GM23338 (cell line): ENCODE data around the gene TPO.

Source experiments
- EZH2 ChIP-seq: fragments of 200-600 bp; sonication (generic); IDR thresholded peaks from one replicate; pipeline ENCODE4 v1.8.0; 2017; ENCODE audit warnings: antibody characterized with exemption, mild to moderate bottlenecking, low read depth; ENCODE audit not compliant: unreplicated experiment
- EZH2phosphoT487 ChIP-seq: fragments of 200-600 bp; sonication (generic); IDR thresholded peaks from one replicate; pipeline ENCODE4 v1.8.1; 2018; ENCODE audit warnings: antibody characterized with exemption; ENCODE audit not compliant: unreplicated experiment
- POLR2AphosphoS5 ChIP-seq: IDR thresholded peaks from 2 replicates; pipeline ENCODE4 v1.6.1; 2016; ENCODE audit warnings: antibody characterized with exemption, low read depth
- TF ChIP-seq, protein P1 (sequence below): IDR thresholded peaks from one replicate; pipeline ENCODE4 v1.6.1; 2018; ENCODE audit warnings: antibody characterized with exemption; ENCODE audit not compliant: unreplicated experiment
- TF ChIP-seq, protein P2 (sequence below), 2 experiments: fragments of 200-600 bp in 1 of 2; sonication (generic) in 1 of 2; conservative IDR thresholded peaks; 2 replicates each; pipeline versions ENCODE4 v1.5.1 to v1.6.1; 2016 to 2017; ENCODE audit warnings: antibody characterized with exemption in 2 of 2, low read depth in 2 of 2, mild to moderate bottlenecking in 2 of 2, moderate library complexity in 1 of 2

DNA sequence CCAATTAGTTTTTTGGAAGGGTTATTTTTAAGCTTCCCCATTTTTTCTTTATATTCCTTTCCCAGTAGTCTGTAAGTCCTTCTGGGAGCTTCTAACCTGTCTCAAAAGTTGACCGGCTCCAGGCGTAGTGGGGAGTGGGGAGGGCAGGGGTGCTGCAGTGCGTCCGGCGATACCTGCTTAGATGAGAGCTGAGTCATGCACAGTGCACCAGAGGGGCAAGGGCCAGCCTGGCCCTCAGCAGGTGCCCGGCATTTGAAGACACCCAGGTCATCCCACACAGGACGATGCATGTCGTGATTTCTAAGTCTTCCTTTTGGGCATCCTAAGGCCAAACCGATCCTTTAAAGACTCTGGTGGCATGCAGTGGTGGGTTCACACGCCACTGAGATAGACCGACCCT is 73.4 kb downstream of the TPO start:
- TF ChIP-seq, protein P1, sequence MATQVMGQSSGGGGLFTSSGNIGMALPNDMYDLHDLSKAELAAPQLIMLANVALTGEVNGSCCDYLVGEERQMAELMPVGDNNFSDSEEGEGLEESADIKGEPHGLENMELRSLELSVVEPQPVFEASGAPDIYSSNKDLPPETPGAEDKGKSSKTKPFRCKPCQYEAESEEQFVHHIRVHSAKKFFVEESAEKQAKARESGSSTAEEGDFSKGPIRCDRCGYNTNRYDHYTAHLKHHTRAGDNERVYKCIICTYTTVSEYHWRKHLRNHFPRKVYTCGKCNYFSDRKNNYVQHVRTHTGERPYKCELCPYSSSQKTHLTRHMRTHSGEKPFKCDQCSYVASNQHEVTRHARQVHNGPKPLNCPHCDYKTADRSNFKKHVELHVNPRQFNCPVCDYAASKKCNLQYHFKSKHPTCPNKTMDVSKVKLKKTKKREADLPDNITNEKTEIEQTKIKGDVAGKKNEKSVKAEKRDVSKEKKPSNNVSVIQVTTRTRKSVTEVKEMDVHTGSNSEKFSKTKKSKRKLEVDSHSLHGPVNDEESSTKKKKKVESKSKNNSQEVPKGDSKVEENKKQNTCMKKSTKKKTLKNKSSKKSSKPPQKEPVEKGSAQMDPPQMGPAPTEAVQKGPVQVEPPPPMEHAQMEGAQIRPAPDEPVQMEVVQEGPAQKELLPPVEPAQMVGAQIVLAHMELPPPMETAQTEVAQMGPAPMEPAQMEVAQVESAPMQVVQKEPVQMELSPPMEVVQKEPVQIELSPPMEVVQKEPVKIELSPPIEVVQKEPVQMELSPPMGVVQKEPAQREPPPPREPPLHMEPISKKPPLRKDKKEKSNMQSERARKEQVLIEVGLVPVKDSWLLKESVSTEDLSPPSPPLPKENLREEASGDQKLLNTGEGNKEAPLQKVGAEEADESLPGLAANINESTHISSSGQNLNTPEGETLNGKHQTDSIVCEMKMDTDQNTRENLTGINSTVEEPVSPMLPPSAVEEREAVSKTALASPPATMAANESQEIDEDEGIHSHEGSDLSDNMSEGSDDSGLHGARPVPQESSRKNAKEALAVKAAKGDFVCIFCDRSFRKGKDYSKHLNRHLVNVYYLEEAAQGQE = no peak
- TF ChIP-seq EZH2 = no peak
- TF ChIP-seq, protein P2, sequence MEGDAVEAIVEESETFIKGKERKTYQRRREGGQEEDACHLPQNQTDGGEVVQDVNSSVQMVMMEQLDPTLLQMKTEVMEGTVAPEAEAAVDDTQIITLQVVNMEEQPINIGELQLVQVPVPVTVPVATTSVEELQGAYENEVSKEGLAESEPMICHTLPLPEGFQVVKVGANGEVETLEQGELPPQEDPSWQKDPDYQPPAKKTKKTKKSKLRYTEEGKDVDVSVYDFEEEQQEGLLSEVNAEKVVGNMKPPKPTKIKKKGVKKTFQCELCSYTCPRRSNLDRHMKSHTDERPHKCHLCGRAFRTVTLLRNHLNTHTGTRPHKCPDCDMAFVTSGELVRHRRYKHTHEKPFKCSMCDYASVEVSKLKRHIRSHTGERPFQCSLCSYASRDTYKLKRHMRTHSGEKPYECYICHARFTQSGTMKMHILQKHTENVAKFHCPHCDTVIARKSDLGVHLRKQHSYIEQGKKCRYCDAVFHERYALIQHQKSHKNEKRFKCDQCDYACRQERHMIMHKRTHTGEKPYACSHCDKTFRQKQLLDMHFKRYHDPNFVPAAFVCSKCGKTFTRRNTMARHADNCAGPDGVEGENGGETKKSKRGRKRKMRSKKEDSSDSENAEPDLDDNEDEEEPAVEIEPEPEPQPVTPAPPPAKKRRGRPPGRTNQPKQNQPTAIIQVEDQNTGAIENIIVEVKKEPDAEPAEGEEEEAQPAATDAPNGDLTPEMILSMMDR (conservative IDR thresholded peaks at IDR 0.05; ENCODE audit: low read depth in 2 of 2) = no peak
- TF ChIP-seq EZH2phosphoT487 = no peak
- no peak for TF ChIP-seq POLR2AphosphoS5
